Spleen (tissue), 7 donors: ENCODE data around the gene LRP1.

ENCODE experiments used
- CTCF ChIP-seq, 11 experiments: fragments of 200-600 bp in 7 of 11; fragments of 450-650 bp in 4 of 11; sonication (generic) in 4 of 11; IDR thresholded peaks in 8 of 11; conservative IDR thresholded peaks in 3 of 11; 1 replicate in 7 of 11; 2 replicates in 4 of 11; pipeline versions ENCODE4 v1.4.0 to v1.8.0; 2016 to 2021; ENCODE audit warnings: antibody characterized with exemption in 11 of 11, inconsistent platforms in 4 of 11, mild to moderate bottlenecking in 1 of 11
- POLR2A ChIP-seq, 3 donors: fragments of 450-650 bp; IDR thresholded peaks; one replicate each; pipeline ENCODE4 v1.5.1; 2017; ENCODE audit warnings: antibody characterized with exemption in 3 of 3, mild to moderate bottlenecking in 1 of 3
- donor health status: DM: no; HTN: no; CAD: no; lungs with moderate emphysema.
- donor health status: DM: no; HTN: no; CAD: no.
- donor health status: DM: no; HTN: no; CAD: no.

- no peak for TF ChIP-seq CTCF (IDR thresholded peaks at IDR 0.05 in 8 of 11, conservative IDR thresholded peaks at IDR 0.05 in 3 of 11)
- TF ChIP-seq POLR2A (IDR thresholded peaks at IDR 0.05) = no peak
Observed at GRCh38 chr12:57138526-57139272, 10.4 kb downstream of the LRP1 start.
